ENCODE data around the gene SELPLG. TPM values are rescaled to one million over a fixed set of nuclear protein-coding genes. Genes with fewer than 3 reads are reported as not detected.
"Not testable (repeated sequence)": the region's sequence is repeated elsewhere in the genome, so short reads cannot be mapped to it uniquely, and the experiment has no call there.

The SELPLG gene
- polyA plus RNA-seq, 1 donor from 2014 or later, result 0.62 TPM

GRCh38 chr12:108633081-108633533, 587 bp downstream of the SELPLG start:
- TF ChIP-seq RAD21 (conservative IDR thresholded peaks at IDR 0.05) (no peak), MXI1 (conservative IDR thresholded peaks at IDR 0.05; ENCODE audit: poor library complexity, severe bottlenecking) (no peak), REST (IDR thresholded peaks at IDR 0.05; ENCODE audit: borderline replicate concordance) (no peak)
- H3K27ac ChIP-seq (ENCODE audit: low read length), result no peak overlapping the region

GRCh38 chr12:108631261-108631660, 2.4 kb downstream of the SELPLG start:
- not testable (repeated sequence) for H3K79me2 ChIP-seq (replicated peaks; ENCODE audit: insufficient read depth, low read length); H3K36me3 ChIP-seq (ENCODE audit: insufficient read depth, low read length); H3F3A ChIP-seq (ENCODE audit: insufficient read depth, low read length, poor library complexity, severe bottlenecking); H3K4me2 ChIP-seq (ENCODE audit: low read length); H3K27ac ChIP-seq (ENCODE audit: low read length); H3K9me2 ChIP-seq (ENCODE audit: insufficient read depth, low read length); H3K27me3 ChIP-seq (ENCODE audit: insufficient read depth, low read depth, low read length); H3K4me3 ChIP-seq (ENCODE audit: low read length); H3K9me3 ChIP-seq (ENCODE audit: low read length); H2AFZ ChIP-seq (ENCODE audit: low read depth, low read length); H4K20me1 ChIP-seq (ENCODE audit: insufficient read depth); H3K9ac ChIP-seq (ENCODE audit: low read length)

More at GRCh38 chr12:108633081-108633533, 587 bp downstream of the SELPLG start:
- H3K4me3 ChIP-seq (ENCODE audit: low read length), result no peak overlapping the region
- H4K20me1 ChIP-seq (ENCODE audit: insufficient read depth), result no peaks in the 10 kb centered on the region
- H2AFZ ChIP-seq (ENCODE audit: low read depth, low read length), result no peak overlapping the region
- H3K9me2 ChIP-seq (ENCODE audit: insufficient read depth, low read length), result no peaks in the 10 kb centered on the region
- H3K9ac ChIP-seq (ENCODE audit: low read length), result no peak overlapping the region
- no peak overlapping the region for H3K4me2 ChIP-seq (ENCODE audit: low read length)
- no peaks in the 10 kb centered on the region for H3F3A ChIP-seq (ENCODE audit: insufficient read depth, low read length, poor library complexity, severe bottlenecking)
- no peaks in the 10 kb centered on the region for H3K79me2 ChIP-seq (replicated peaks; ENCODE audit: insufficient read depth, low read length)
- H3K27me3 ChIP-seq (ENCODE audit: insufficient read depth, low read depth, low read length), result no peaks in the 10 kb centered on the region
- H3K9me3 ChIP-seq (ENCODE audit: low read length), result no peaks in the 10 kb centered on the region
- H3K36me3 ChIP-seq (ENCODE audit: insufficient read depth, low read length), result no peaks in the 10 kb centered on the region

- TF ChIP-seq TAF1 (IDR thresholded peaks at IDR 0.05; ENCODE audit: low read depth) (no peak), REST (IDR thresholded peaks at IDR 0.05; ENCODE audit: borderline replicate concordance) (no peak), EP300 (conservative IDR thresholded peaks at IDR 0.05; ENCODE audit: poor library complexity, severe bottlenecking) (no peak), POLR2AphosphoS5 (IDR thresholded peaks at IDR 0.05) (no peak), CTCF (IDR thresholded peaks at IDR 0.05; ENCODE audit: poor library complexity, severe bottlenecking) (no peak), MXI1 (conservative IDR thresholded peaks at IDR 0.05; ENCODE audit: poor library complexity, severe bottlenecking) (no peak), RAD21 (conservative IDR thresholded peaks at IDR 0.05) (no peak), SMC3 (conservative IDR thresholded peaks at IDR 0.05; ENCODE audit: poor library complexity) (no peak), EZH2 (IDR thresholded peaks at IDR 0.05; ENCODE audit: borderline replicate concordance, insufficient read depth, low read length, poor library complexity, severe bottlenecking) (no peak)
- Histone ChIP-seq H3K36me3 (ENCODE audit: insufficient read depth, low read length) (no peaks in the 10 kb centered on the region), H3K9me3 (ENCODE audit: low read length) (no peaks in the 10 kb centered on the region), H3K4me2 (ENCODE audit: low read length) (no peak overlapping the region), H3K9me2 (ENCODE audit: insufficient read depth, low read length) (no peaks in the 10 kb centered on the region), H3K4me3 (ENCODE audit: low read length) (no peak overlapping the region), H3K79me2 (replicated peaks; ENCODE audit: insufficient read depth, low read length) (no peaks in the 10 kb centered on the region), H3K9ac (ENCODE audit: low read length) (no peak overlapping the region), H3K27me3 (ENCODE audit: insufficient read depth, low read depth, low read length) (no peaks in the 10 kb centered on the region), H4K20me1 (ENCODE audit: insufficient read depth) (no peaks in the 10 kb centered on the region), H3K27ac (ENCODE audit: low read length) (no peak overlapping the region), H3F3A (ENCODE audit: insufficient read depth, low read length, poor library complexity, severe bottlenecking) (no peaks in the 10 kb centered on the region), H2AFZ (ENCODE audit: low read depth, low read length) (no peak overlapping the region)
These were observed 3.0 kb downstream of the SELPLG start for GRCh38 chr12:108630481-108631207.
